Mesothelial cell of epicardium (in vitro differentiated cells): ENCODE results near the gene SLC6A6. TPM values are rescaled to one million over a fixed set of nuclear protein-coding genes. Genes with fewer than 3 reads are reported as not detected.

Source experiments
- DNase-seq, 2 experiments: peaks; one replicate each; pipeline ENCODE4 v3.0.0; 2021; ENCODE audit warnings: low spot score in 2 of 2; ENCODE audit not compliant: unreplicated experiment in 2 of 2
- H3K27ac Mint-ChIP-seq: 2 replicates; pipeline ENCODE4 v1.8.0; 2021; ENCODE audit warnings: mixed read lengths
- H3K27me3 Mint-ChIP-seq: 2 replicates; pipeline ENCODE4 v1.8.0; 2021; ENCODE audit warnings: low read depth, mixed read lengths
- H3K36me3 Mint-ChIP-seq: 2 replicates; pipeline ENCODE4 v1.8.0; 2021; ENCODE audit warnings: mixed read lengths
- H3K4me1 Mint-ChIP-seq: 2 replicates; pipeline ENCODE4 v1.8.0; 2021; ENCODE audit warnings: mixed read lengths
- H3K4me3 Mint-ChIP-seq: 2 replicates; pipeline ENCODE4 v1.8.0; 2021; ENCODE audit warnings: mild to moderate bottlenecking, moderate library complexity, mixed read lengths
- H3K9me3 Mint-ChIP-seq: 2 replicates; pipeline ENCODE4 v1.8.0; 2021; ENCODE audit warnings: mixed read lengths
- total RNA-seq: library from RNA; stranded (reverse); gene quantifications from 3 replicates; pipeline ENCODE4 v1.2.1, GENCODE V29; 2021
- TF ChIP-seq, protein P1 (sequence below): fragments of 200-600 bp; sonication (generic); IDR thresholded peaks from one replicate; pipeline ENCODE4 v1.5.0; 2021; ENCODE audit warnings: antibody characterized with exemption; ENCODE audit not compliant: unreplicated experiment

The SLC6A6 gene
- total RNA-seq, 1 donor from 2014 or later = 21.2 TPM

DNA sequence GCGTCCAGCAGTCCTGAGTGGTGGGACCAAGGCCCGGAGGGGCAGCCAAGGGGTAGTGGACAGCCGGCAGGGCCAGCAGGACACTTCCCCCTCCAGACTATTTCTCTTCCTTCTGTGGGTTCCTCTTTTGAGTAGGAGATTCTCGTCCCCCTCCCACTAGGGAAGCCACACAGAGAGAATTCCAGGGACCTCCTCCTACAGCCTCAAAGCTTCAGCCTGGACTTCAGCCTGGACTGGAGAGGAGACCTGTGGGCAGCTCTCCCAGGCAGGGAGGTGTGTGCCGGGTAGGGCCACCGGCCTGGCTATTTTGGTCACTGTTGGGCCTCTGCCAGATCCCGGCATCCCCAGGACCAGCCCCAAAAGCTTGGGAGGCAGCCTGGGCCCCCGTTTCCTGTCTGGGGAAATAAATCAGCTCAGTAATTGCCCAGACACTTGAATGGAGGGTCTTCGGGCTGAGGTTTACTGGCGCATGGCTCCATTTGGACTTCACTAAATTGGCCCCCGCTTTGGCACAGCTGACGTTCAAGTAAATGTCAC, 1.3 kb downstream of the SLC6A6 start:
- Mint-ChIP-seq H3K9me3 (no peaks in the 10 kb centered on the region), H3K27ac (peak overlapping the region; percentile 62), H3K4me3 (peak overlapping the region; percentile 80), H3K4me1 (peaks cover 24% of the 10 kb centered on the region), H3K27me3 (peaks cover 16% of the 10 kb centered on the region), H3K36me3 (no peaks in the 10 kb centered on the region)
- DNase-seq = peak in 1 of 2 experiments; percentile 47
- TF ChIP-seq, protein P1, sequence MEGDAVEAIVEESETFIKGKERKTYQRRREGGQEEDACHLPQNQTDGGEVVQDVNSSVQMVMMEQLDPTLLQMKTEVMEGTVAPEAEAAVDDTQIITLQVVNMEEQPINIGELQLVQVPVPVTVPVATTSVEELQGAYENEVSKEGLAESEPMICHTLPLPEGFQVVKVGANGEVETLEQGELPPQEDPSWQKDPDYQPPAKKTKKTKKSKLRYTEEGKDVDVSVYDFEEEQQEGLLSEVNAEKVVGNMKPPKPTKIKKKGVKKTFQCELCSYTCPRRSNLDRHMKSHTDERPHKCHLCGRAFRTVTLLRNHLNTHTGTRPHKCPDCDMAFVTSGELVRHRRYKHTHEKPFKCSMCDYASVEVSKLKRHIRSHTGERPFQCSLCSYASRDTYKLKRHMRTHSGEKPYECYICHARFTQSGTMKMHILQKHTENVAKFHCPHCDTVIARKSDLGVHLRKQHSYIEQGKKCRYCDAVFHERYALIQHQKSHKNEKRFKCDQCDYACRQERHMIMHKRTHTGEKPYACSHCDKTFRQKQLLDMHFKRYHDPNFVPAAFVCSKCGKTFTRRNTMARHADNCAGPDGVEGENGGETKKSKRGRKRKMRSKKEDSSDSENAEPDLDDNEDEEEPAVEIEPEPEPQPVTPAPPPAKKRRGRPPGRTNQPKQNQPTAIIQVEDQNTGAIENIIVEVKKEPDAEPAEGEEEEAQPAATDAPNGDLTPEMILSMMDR = no peak

DNA sequence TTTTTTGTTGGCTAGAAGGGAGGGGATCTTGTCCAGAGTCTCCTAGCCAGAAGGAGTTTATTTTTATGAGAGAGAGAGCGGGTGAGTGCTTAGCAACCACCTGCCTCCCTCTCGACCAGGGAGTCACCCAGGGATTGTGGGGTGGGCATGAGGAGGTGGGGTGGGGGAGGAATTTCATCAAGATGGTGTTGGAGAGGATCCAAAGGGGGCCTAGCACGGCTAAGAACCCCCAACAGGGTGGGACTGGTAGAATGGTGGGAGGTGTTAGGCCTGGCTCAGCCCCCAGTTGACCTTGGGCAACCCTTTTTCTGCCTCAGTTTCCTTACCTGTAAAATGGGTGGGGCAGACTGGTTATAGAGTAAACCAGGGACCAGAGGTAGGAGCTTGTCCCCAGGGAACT, 1.8 kb downstream of the SLC6A6 start:
- peaks cover 16% of the 10 kb centered on the region for H3K27me3 Mint-ChIP-seq
- peak overlapping the region; percentile 62 for H3K27ac Mint-ChIP-seq
- H3K36me3 Mint-ChIP-seq = no peaks in the 10 kb centered on the region
- TF ChIP-seq, protein P1 = no peak
- H3K9me3 Mint-ChIP-seq = no peaks in the 10 kb centered on the region
- no peak for DNase-seq
- peaks cover 24% of the 10 kb centered on the region for H3K4me1 Mint-ChIP-seq
- H3K4me3 Mint-ChIP-seq = peak overlapping the region; percentile 80

DNA sequence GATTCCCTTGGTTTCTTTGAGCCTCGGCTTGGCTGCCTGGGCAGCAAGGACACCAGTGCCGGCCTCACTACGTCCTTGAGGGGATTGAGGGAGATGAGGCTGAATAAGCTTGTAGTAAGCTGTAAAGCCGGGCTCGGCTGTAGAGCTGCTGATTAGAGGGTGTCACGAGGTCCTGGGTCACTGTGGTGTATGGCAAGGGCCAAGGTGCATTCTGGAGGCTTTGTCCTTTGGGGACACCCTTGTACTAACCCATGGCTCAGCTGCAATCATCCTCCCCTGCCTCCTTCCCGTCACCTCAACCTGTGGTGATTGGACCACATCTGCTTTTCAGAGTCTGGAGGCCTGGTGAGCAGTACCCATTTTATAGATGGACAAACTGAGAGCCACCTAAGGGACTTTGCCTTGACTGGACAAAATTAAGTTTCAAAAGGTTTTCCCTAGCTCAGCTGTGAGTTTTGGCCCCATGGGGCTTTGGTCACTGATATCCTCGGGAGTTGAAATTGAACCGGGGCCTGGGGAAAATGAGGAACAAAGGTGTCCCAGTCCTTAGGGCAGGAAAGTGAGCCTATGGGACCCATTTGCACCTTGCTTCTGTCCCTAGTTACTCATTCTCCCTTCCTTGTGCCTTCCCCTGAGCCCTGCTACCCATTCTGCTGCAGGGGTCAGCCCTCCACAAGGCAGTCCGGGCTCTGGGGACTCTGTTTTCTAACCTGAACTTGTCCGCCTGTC, 2.4 kb downstream of the SLC6A6 start:
- H3K9me3 Mint-ChIP-seq = no peaks in the 10 kb centered on the region
- no peak overlapping the region for H3K4me3 Mint-ChIP-seq
- H3K4me1 Mint-ChIP-seq = peaks cover 24% of the 10 kb centered on the region
- TF ChIP-seq, protein P1 = no peak
- no peaks in the 10 kb centered on the region for H3K36me3 Mint-ChIP-seq
- no peak for DNase-seq
- H3K27ac Mint-ChIP-seq = no peak overlapping the region
- H3K27me3 Mint-ChIP-seq = peaks cover 16% of the 10 kb centered on the region

DNA sequence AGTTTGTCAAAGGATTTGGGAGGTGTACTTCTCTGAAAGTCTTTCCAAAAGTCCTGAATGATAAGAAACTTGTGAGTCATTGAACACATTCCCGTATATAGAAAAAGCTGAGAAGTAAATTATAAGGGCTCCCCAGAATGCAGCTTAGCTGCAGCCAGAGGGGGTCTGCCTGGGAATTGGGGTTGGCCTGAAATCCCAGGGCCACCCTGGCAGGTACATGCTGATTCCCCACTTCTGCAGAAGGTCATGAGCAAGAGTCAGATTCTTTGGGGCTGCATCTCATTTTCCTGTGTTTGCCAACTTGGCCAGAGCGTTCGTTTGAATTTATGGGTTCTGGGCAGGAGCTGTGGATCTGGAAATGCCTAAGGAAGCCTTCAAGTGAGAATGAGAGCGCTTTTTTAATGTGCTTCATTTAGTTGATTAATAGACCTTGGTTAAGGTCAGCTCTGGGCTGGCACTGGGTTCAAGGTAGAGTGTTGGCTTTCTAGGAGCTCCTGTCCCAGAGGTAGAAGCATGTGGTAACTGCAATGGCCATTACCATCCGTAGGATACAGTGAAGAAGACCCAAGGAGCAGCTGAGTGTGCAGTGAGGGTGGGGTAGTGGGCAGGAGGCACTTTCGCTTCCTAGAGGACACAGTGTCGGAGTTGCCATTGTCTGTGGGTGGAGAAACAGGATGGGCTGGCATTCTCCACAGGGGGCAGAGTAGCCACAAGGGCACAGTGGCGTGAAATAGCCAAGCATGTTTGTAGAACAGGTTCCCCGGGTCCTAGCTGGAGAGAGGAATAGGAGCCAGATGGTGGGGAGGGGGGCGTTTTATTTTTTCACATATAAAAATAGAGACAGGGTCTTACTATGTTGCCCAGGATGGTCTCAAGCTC, 3.2 kb downstream of the SLC6A6 start:
- Mint-ChIP-seq H3K36me3 (no peaks in the 10 kb centered on the region), H3K4me3 (no peak overlapping the region), H3K4me1 (peaks cover 24% of the 10 kb centered on the region), H3K27me3 (peaks cover 13% of the 10 kb centered on the region), H3K27ac (no peak overlapping the region), H3K9me3 (no peaks in the 10 kb centered on the region)
- TF ChIP-seq, protein P1 = no peak
- DNase-seq = no peak

DNA sequence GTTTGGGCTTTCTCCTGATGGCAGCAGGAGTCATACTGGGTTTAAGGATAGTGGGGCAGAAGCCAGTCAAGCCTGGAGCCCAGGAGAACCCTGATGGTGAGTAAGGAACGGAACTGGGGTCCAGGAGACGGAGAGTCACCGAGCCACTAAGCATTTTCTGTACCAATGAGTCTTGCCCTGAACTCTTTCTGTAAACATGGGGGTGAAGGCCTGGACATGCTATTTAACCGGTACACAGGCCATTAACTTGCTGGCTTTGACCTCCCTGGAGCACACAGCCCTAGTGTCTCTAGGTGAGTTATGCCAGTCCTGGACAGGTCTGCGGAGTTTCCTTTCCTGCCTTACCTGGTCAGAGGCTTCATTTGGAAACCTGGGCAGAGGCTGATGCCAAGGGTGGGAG, 3.9 kb downstream of the SLC6A6 start:
- Mint-ChIP-seq H3K27me3 (peaks cover 6% of the 10 kb centered on the region), H3K9me3 (no peaks in the 10 kb centered on the region), H3K4me1 (peaks cover 24% of the 10 kb centered on the region), H3K27ac (no peak overlapping the region), H3K36me3 (no peaks in the 10 kb centered on the region), H3K4me3 (no peak overlapping the region)
- no peak for DNase-seq
- TF ChIP-seq, protein P1 = no peak
